Stimulated activated CD4-positive, alpha-beta T cell treated with anti-CD3 and anti-CD28 coated beads, Interleukin-1b, Interleukin-23, amount 100 ng/mL, for 4 hours (primary cell): Measurements from ENCODE around the gene TJAP1.
"Not testable (repeated sequence)": the region's sequence is repeated elsewhere in the genome, so short reads cannot be mapped to it uniquely, and the experiment has no call there.

ENCODE experiments used
- DNase-seq, 2 donors: peaks; one replicate each; pipeline ENCODE4 v3.0.0-alpha.2; 2020; ENCODE audit warnings: low read depth in 2 of 2

Gene TJAP1

DNA sequence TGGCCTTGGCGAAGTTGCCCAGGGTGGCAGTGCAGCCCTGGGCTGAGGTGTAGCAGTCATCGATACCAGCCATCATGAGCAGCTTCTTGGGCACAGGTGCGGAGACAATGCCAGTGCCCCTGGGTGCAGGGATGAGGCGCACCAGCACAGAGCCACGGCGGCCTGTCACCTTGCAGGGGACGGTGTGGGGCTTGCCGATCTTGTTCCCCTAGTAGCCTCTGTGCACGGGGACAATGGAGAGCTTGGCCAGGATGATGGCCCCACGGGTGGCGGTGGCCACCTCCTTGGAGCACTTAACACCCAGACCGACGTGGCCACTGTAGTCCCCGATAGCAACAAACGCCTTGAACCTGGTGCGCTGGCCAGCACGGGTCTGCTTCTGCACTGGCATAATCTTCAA, 61.6 kb downstream of the TJAP1 start:
- not testable (repeated sequence) for DNase-seq

- not testable (repeated sequence) for DNase-seq
These were observed 62.0 kb downstream of the TJAP1 start for GRCh38 chr6:43539409-43539808.

DNA sequence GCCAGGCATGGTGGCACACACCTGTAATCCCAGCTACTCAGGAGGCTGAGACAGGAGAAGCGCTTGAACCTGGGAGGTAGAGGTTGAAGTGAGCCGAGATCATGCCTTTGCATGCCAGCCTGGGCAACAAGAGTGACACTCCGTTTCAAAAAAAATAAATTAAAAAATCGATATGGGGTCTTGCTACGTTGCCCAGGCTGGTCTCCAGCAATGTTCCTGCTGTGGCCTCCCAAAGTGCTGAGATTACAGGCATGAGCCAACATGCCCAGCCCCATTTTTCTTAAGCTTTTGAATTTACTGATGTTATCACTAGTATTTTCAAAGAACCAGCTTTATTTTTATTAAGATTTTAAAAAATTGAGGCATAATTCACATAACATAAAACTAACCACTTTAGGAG, 63.1 kb downstream of the TJAP1 start:
- no peak for DNase-seq

DNA sequence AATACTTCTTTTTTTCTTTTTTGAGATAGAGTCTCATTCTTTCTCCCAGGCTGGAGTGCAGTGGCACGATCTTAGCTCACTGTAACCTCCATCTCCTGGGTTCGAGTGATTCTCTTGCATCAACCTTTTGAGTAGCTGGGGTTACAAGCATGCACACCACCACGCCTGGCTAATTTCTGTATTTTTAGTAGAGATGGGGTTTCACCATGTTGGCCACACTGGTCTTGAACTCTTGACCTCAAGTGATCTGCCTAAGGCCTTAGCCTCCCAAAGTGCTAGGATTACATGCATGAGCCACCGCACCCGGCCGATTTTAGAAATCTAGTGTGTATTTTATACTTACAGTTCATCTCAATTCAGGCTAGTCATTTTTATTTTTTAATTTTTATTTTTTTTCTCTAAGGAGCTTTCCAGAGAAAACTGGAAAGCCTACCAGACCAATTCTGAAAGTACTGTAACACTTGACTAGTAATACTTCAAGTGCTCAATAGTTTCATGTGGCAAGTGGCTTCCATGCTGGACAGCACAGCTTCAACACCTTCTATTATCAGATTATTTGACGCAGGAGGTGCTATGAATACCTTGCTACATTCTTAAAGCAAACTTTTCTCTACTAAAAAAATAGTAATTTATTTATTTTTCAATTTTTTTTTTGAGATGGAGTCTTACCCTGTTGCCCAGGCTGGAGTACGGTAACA, 64.6 kb downstream of the TJAP1 start:
- no peak for DNase-seq

GRCh38 chr6:43544461-43544860, 67.1 kb downstream of the TJAP1 start:
- DNase-seq, result no peak

DNA sequence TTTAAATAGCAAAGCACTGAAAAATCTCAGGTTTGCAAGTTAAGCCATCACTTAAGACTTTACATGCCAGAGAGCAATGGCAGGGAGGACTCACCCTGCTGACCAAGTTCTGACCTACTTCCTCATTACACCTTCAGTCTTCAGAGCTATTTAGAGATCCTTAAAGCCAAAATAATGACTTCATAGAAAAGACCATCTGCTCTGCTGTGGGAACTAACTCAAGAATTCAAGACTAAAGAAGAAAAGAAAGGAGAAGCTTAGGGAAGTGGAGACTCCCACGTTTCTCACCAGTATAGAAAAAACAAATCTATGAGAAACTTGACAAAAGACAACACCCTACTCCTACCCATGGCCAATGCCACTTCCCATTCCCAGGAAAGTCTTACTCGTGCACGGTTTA, 69.9 kb downstream of the TJAP1 start:
- no peak for DNase-seq
